GM11168 (cell line): ENCODE results near the gene TSPAN3.

Source experiments
- in situ Hi-C: fragments of 300-500 bp; cut with MboI; formaldehyde crosslinking; loops from one replicate; pipeline ENCODE4 v1.12.0; 2022; ENCODE audit warnings: low sequenced_read_pairs; ENCODE audit not compliant: unreplicated experiment

TSPAN3 gene

DNA sequence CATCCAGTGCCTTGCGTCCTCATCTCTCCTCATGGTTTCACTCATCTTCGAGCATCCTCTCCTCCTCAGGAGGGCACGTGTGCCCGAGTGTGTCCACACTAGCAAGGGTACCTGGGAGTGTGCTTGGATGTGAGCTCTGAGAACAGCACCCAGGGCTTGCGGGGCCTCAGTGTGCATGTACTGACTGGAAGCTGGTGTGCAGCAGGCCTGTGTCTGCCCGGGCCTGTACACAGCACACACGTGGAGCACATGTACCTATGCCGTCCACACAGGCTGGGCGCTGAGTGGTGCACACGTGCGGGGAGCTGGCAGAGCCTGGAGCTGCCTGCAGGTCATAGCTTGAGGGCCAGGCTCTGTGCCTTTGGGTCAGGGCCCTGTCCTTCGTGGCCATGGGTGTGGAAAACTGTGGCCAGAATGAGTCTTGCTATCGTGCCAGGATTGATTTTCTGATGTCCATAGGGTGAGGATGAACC lies 34.9 kb downstream of the TSPAN3 start:
- in situ Hi-C loops: no loop called here

DNA sequence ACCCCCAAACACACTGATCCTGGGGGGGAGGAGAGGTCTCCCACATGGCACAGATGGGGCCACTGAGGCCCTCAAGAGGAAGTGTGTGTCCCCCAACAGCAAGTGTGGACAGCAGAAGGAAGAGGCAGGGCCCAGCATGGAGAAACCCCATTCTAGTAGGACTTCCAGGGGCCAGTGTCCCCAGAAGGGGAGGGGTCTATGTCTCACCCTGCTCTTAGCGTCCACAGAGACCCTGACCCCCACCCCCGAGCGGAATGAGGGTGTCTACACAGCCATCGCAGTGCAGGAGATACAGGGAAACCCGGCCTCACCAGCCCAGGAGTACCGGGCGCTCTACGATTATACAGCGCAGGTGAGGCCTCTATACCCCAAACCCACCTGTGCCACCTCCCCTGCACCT lies 35.3 kb downstream of the TSPAN3 start:
- in situ Hi-C loops: no loop called here

DNA sequence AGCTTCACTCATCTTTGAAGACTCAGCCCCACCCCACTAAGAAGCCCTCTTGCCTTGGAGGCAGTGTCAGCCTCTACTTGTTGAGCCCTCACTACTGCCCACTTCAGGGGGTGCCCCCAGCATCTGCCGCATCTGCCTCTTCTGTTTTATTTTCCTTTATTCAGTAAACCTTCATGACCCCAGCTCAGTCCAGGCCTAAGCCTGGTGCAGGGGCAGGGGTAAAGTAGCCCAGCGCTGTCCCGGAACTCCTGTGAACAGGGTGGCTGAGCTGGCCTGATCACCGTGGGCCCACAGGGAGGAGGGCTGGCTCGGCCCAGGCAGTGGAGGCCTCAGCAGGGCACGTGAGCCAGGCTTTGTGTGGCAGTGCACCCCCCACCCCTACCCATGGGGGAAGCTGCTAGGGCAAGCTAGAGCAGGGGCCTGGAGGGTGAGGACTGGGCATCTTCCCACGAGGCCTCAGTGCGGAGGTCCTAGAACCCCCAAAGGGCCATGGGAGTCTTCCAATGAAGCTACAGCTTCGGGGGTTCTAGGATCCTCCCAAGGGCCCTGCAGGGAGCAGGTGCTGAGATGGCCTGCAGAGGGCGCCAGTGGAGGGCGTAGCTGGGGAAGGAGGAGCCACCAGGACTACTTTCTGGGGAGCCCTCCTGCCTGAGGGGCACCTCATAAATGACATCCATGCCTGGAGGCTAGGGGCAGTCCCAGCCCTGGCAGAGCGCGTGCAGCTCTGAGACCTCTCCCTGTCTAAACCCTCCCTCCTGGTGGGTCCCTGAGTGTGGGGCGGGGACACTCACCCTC lies 36.0 kb downstream of the TSPAN3 start:
- in situ Hi-C loops: no loop called here

DNA sequence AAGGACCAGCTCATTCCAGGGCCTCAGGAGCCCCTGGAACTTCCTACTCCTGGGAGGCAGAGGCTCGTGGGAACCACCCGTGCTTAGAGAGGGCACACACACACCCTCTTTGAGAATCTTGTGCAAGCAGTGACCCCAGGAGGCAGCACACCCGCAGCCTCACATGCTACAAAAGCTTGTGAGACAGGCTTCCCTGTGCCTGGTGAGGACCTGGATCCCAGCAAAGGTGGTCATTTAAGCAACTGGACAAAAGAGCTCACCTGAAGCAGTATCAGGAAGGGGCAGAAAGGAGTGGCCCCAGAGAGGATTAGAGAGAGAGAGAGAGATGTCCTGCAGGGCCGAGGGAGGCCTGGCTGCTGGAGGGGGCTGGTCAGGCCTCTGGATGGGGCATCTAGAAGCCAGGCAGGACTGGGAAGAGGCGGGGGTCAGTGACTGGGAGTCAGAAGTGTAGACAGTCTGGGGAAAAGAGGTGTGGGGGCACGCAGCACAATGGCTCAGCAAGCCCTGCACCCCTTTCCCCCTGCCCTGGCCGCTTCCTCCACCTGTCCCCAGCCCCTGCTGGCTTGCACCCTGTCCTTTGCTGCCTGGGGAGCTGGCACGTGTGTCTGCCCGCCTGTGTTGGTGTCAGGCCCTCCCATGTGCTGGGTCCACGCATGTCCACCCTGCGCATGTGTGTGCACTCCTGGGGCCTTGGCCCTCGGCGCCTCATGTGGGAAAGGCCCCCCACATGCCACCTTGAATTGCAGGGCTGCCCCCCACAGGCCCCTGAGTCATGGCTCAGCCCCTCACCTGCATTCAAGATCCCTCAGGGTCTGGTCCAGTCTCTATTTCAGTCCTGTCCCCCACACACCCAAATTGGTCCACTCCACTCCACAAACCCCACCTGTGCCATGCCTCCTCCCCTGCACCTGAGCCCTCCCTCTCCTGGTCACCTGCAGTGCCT lies 36.9 kb downstream of the TSPAN3 start:
- in situ Hi-C loops: no loop called here

DNA sequence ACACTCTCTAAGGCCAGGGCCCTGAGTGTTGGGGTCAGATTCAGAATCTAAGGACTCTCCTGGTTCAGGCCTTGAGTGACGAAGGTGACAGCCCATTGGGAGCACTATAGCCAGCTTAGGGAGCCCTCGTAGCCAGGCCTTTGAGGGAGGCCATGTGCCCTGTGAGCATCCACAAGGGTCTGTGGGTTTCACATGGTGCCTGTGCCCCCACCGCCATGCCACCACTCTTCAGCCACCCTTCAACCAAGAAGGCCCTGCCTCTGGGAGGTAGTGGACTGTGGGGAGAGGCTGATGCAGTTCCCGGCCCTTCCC lies 37.5 kb downstream of the TSPAN3 start:
- in situ Hi-C loops: no loop called here

DNA sequence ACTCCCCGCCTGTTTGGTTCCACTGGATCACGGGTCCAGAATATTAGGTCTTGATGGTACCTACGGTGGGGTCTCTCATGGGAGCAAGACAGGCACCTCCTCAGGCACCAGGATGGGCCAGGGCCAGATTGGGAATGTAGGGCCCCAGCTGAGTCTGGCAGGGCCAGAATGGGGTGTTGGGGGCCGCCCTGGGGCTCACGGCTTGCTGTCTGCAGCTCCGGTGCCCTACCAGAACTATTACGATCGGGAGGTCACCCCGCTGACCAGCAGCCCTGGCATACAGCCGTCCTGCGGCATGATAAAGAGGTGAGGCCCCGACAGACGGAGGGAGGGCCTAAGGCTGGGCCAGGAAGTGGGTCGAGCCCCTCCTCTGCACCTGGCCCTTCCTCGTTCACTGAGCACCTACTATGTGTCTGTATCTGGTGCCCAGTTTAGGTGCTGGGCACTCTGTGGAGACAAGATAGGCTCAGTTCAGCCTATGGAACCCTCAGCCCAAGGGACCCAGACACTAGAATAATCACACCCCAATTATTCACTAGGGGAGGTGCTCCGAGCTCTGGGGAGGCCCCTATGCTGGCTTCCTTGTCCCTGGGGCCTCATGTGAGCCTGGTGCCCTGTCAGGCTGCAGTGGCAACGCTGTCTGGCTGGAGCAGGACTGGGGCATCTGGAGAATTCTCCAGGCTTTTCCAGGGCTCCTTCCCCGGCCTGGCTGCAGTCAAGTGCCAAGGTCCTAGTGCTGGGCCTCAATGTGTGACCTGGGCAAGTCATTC lies 38.1 kb downstream of the TSPAN3 start:
- in situ Hi-C loops: no loop called here

DNA sequence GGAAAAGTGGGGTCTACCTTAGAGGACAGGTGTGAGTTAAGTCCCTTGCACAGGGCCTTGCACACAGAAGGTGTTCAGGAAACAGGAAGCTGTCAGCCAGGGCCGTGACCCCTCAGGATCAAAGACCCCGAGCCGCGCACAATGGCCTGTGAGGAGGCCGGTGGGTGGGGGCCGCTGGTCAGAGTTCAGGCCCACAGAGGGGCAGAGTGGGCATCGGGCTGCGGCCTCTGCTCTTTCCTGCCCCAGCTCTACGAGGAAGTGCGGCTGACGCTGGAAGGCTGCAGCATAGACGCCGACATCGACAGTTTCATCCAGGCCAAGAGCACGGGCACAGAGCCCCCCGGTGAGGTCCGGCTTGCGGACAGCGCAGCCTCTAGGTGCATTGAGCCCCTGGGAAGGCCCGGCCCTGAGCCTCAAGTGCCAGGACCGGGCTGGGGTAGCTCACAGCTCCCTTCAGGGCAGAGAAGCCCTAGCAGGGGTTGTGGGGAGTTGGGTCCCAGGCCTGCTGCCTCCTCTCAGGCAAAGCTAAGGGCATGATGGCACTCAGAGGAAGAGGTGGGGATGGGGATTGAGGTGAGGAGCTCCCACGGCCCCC lies 38.8 kb downstream of the TSPAN3 start:
- in situ Hi-C loops: no loop called here

DNA sequence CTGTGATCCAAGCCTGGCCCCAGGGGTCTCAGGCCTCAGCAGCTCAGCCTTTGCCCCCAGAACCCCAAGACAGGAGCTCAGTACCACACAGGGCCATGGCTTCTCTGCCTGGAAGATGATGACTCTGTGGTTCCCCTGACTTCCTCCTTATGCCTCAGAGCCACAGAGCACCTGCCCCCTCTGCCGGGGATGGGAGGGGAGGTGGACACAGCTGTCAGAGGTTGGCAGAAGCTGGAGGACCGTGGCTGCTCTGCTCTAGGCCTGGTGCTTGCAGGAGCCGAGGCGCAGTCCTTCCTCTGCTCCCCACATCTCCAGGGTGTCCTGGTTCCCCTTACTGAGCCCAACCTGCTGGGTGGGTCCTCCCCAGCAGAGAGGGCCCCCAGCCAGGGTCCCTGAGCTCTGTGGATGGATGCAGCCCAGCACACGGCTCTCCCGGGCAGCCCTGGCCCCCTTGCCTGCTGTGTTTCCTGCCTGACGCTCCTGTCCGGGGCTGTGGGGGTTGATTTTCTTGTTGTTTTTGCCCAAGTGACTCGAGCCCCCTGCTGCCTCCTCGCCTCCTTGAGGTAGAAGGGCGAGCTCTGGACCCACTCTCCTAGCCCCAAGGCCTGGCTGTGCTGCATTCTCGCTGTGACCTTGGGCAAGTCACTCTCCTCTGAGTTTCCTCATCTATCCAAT lies 39.4 kb downstream of the TSPAN3 start:
- in situ Hi-C loops: no loop called here

DNA sequence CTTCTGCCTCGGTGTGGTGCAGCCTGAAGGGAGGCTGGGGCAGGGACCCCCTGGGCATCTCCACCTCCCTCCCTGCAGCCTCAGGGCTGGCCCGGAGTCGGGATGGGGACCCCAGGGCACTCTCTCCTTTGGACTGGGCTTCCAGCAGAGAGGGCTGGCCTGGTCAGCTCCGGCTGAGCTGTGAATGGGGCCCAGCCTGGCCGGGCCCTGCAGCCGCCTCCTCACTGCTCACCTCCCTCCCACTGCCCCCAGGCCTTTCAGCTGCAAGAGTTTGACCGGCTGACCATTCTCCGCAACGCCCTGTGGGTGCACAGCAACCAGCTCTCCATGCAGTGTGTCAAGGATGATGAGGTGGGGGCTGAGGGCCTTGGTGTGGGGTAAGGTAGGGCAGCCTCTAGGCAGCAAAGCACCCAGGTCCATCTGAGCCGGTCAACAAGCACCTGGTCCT lies 40.0 kb downstream of the TSPAN3 start:
- in situ Hi-C loops: no loop called here

DNA sequence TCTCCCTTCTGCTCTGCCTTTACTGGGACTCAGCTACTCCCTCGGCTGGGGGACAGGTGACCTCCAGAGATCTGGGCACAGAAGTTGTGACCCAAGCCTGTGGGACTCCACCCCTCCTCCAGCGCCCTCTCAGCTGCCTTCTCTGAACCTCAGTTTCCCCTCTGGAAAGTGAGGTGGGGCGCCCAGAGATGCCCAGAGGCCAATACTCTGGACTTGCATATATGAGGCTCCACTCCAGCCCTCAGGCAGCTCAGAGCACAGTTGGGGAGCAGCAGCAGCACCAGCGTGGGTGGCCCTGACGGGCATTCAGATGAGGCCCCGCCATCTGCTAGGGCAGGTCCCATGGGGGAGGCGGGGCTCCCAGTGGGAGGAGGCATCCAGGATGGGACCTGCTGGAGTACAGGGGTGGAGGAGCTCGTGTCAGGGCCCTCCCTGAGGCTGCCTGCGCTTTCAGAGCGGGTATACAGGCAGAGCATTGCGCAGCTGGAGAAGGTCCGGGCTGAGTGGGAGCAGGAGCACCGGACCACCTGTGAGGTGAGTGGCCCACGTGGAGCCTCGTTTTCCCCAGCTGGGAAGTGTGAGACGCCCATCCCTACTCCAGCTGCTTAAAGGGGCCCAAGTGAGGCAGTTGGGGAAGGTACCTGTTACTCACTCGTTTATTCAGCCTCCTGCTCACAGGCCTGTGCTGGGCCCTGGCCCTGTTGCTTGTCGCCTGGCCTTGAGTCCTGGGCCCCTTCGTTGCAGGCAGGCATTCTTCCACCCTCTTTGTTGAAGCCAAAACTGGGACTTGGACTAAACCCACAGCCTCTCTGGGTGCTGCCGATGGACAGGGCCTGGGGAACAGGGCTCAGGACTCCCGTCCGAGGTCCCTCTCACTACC lies 40.6 kb downstream of the TSPAN3 start:
- in situ Hi-C loops: no loop called here

DNA sequence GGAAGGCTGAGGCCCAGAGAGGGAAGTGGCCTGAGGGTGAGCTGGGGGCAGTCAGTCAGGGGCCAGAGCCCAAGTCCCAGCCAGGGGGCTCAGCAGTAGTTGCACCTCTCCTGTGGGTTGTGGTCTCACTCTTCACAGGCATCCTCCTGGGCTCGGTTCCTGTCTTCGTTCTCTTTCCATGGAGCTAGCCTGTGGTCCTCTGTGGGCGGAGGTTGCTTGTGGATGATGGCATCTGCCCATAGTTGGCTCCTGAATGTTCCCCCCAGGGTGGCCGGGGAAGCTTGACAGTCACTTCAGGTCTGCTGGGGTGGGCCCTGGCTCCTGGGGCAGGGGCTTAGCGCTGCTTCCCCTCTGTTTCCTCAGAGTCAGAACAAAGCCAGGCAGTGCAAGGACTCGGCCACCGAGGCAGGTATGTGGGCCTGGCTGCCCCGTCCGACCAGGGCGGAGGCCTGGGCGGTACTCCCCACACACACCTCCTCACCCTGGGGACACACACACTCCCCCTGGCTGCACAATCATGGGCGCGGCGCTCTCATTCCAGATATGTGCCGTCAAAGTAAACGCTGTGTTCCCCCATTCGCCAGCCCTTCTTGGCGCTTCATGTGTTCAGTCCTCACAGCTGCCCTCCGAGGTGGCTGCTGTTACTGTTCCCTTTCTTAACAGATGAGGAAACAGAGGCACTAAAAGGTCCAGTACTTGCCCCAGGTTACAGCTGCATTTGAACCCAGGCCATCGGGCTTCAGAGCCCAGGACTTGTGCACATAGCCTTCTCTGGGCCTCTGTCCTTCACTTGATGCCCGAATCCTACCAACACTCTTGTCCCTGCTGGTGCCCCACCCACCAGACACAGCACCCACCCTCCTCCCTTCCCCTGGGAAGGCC lies 41.5 kb downstream of the TSPAN3 start:
- in situ Hi-C loops: no loop called here

DNA sequence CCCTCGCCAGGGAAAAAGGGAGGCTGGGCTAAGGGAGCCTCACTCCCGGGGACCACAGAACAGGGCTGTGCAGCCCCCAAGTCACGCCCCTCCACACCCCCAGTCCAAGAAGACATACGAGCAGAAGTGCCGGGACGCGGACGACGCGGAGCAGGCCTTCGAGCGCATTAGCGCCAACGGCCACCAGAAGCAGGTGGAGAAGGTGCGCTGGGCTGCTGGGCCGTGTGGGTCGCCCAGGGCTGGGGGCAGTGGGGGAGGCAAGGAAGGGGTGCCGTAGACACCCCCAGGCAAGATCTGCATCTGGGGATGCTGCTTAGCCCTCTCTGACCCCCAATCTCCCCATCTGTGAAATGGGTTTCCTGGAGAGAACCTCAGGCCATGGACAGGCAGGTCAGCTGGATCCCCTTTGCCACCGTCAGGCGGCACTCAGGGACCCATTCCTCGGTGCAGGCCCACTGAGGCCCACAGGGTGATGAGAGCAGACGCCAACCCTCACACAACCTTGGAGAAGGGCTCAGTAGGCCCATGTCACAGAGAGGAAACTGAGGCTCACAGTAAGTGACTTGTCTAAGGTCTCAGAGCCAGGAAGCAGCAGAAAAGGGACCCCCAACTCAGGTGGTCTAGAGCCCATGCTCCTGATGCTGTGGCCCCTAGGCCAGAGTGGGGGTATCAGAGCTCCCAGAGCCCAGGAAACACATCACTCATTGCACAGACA lies 42.3 kb downstream of the TSPAN3 start:
- in situ Hi-C loops: no loop called here

DNA sequence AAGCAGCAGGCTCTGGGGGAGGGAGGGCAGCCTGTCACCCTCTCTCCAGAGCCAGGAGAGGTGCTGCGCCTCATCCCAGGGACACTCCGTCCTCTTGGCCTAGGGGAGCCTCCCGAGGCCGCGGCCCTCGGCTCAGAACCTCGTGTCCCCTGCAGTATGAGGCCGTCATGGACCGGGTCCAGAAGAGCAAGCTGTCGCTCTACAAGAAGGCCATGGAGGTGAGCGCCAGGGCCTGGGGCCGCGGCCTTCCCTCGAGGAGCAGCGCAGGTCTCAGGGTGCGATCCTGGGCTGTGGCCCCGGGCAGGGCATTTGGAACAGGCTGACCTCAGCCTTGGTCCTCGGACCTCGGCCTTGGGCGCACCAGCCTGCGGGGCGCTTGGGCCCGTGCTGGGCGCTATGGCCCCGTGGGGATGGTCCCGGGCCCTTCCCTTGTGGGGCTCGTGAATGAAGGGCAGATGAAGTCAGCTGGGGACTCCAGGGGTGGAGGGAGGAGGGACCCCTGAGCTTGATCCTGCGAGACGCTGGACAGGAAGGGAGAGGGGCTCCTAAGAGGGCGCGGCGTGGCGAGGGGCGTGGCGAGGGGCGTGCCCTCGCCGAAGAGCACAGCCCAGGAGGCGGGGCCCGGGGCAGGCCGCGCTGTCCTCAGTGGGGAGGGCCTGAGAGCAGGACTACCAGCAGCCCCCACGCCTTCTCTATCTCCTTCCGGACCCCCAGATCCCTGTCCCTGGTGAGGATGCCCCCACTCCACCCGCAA lies 43.0 kb downstream of the TSPAN3 start:
- in situ Hi-C loops: no loop called here

DNA sequence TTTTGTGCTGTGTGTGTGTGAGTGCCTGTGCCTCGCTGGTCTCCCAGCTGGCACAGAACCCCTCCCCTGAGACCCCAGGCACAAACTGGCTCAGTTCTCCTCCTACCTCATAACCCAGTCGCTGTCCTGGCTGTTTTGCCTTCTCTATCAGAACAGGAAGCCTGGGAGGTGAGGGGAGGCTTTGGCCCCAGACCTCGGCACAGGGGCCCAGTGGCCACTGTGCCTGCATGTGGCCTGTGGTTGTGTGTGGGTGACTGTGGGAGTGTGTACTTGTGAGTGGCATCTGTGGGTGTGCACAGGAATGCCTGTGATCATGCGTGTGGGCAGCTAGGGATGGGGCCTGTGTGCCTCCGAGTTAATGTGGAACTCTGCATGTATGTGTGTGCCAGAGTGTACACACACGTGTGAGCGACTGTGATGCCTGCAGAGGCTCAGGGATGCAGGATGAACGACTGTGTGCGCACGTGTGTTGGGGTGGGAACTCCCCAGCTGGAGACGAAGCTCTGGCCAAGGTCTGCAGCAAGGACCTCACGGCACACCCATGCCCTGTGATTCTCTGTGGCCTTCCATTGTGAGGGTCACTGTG lies 43.7 kb downstream of the TSPAN3 start:
- in situ Hi-C loops: no loop called here

DNA sequence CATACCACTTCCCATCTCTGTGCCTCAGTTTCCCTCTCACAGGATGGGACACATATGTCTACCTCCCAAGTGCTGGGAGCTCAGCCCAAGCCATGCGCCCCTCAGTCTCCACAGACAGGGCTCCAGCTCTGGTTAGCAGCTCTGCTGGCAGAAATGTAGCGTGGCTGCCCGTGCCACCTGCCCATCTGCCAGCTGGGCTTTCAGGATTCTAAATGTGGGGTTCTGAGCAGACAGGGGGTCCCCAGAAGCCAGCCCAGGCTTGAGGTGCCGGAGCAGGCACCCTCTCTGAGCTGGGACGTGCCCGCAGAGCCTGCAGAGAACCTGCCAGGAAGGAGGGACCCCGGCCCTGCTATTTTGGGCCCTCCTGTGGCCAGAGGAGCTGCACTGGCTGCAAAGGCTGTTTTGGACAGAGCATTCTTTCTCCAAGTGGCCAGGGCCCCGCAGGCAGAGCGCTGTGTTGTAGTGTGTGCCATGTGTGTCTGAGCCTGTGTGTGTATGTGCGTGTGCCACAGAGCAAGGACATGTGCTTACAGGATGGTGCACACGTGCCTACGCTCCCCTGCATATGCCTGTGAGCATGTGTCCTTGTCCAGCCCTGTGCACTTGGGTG lies 44.3 kb downstream of the TSPAN3 start:
- in situ Hi-C loops: no loop called here

DNA sequence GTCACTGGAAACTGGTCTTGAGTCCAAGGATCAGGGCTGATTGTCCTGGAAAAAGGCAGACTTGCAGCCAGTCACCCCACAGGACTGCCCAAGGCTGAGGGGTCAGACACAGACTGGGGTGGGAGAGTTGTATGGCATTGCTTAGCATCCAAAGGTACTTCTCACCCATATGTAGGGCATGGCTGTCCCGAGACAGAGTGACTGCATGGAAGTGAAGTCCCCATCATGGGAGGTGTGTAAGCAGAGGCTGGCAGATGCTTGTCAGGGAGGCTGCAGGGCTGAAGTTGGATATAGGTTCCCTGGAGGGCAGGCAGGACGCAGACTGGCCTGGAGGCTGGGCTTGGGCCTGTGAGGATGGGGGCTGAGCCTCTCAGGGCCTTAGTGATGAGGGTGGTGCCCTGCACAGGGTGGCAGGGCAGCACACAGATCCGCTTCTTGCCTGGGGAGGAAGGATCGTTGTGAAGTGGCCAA lies 44.9 kb downstream of the TSPAN3 start:
- in situ Hi-C loops: no loop called here
